Activated naive CD4-positive, alpha-beta T cell treated with anti-CD3 and anti-CD28 coated beads, Interleukin-2, amount 10 ng/mL, durations not matched to agents 7 days and 5 days (primary cell): Measurements from ENCODE around the gene FLYWCH2.

Experiments used
- CTCF ChIA-PET: fragments of 350-600 bp; sonication (Branson Sonifier 250); formaldehyde crosslinking; loops from one replicate; lab custom pipeline; 2021; ENCODE audit warnings: antibody characterized with exemption; lab: Charles Lee
- DNase-seq: peaks from one replicate; pipeline ENCODE4 v3.0.0-alpha.2; 2020
- H3K27ac Mint-ChIP-seq: one replicate; pipeline ENCODE4 v1.8.0; 2021; ENCODE audit warnings: mild to moderate bottlenecking, moderate library complexity, mixed read lengths
- H3K27me3 Mint-ChIP-seq: one replicate; pipeline ENCODE4 v1.8.0; 2021; ENCODE audit warnings: mild to moderate bottlenecking, mixed read lengths
- H3K36me3 Mint-ChIP-seq: one replicate; pipeline ENCODE4 v1.8.0; 2021; ENCODE audit warnings: mixed read lengths
- H3K4me1 Mint-ChIP-seq: one replicate; pipeline ENCODE4 v1.8.0; 2021; ENCODE audit warnings: mixed read lengths
- H3K4me3 Mint-ChIP-seq: one replicate; pipeline ENCODE4 v1.8.0; 2021; ENCODE audit warnings: mild to moderate bottlenecking, moderate library complexity, mixed read lengths
- H3K9me3 Mint-ChIP-seq: one replicate; pipeline ENCODE4 v1.8.0; 2021; ENCODE audit warnings: mixed read lengths

The FLYWCH2 gene

GRCh38 chr16:2858245-2859025, 24.6 kb upstream of the FLYWCH2 start:
- CTCF ChIA-PET = interaction anchor here (1.2 kb wide), 1 partner anchor 10 kb away, joined by 3 read pairs; no protein-coding TSS in a partner anchor
- DNase-seq = no peak
- Mint-ChIP-seq H3K27ac (no peak overlapping the region), H3K36me3 (peaks cover 4% of the 10 kb centered on the region), H3K4me1 (peaks cover 5% of the 10 kb centered on the region), H3K27me3 (peaks cover 55% of the 10 kb centered on the region), H3K9me3 (peaks cover 24% of the 10 kb centered on the region), H3K4me3 (no peak overlapping the region)

DNA sequence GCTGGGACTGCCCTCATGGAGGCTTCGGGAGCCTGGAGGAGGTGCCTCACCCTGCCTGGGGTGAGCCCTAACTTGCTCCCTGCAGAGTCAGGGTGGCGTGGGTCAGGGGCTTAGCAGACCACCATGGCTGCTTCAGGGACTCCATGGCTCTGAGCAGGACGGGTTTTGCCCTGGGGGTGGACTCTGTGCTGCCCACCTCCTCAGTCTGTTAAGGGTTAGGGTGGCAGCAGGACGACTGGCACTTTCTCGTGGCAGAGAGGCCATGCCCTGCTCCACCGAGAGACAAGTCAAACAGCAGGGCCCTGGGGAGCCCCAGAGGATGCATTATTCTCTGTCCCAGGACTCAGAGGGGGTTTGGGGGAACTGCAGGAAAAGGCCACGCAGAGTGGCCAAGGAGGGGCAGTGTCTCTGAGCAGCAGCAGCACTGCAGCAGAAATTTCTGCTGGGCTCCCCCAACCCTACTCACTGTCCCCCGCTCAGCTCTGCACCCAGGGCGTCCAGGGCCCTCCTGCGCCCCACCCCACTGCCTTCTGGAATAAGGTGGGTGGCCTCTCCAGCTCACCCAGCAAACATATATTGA, 23.2 kb upstream of the FLYWCH2 start:
- Mint-ChIP-seq H3K9me3 (peaks cover 14% of the 10 kb centered on the region), H3K36me3 (no peaks in the 10 kb centered on the region), H3K27ac (no peak overlapping the region), H3K4me3 (no peak overlapping the region), H3K4me1 (peaks cover 5% of the 10 kb centered on the region), H3K27me3 (peaks cover 50% of the 10 kb centered on the region)
- no peak for DNase-seq
- CTCF ChIA-PET = interaction anchor here (1.6 kb wide), 1 partner anchor 15 kb away, joined by 3 read pairs; no protein-coding TSS in a partner anchor

DNA sequence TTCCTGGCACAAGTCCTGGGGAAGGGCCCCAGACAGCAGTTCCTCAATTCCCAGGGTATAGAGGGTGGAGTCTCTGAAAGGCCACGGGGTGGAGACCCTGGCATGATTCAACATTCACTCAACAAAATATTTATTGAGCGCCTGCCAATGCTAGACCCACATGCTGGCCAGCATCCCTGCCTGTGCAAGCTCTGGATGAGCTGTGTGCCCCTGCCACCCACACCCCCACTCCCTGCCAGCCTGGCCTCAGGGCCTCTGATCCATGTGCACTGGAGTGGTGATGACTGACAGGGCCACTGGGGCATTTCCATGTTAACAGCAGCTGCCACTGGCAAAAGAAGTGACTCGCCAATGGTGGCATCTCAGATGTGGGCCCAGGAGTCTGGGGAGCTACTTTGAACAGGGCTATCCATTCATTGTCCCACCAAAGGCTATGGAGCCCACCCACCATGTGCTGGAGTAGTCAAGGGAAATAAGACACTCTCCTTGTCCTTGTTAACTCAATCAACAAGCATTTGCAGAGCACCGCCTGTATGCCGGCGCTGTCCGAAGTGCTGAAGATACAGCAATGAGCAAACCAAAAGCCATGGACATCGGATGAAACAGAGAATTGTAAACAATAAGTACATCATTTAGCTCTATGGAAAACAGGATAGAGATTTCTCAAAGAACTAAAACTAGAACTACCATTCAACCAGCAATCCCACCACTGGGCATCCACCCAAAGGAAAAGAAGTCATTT, 22.0 kb upstream of the FLYWCH2 start:
- Mint-ChIP-seq H3K27ac (no peak overlapping the region), H3K27me3 (peaks cover 49% of the 10 kb centered on the region), H3K9me3 (peaks cover 11% of the 10 kb centered on the region), H3K4me1 (peaks cover 5% of the 10 kb centered on the region), H3K4me3 (no peak overlapping the region), H3K36me3 (no peaks in the 10 kb centered on the region)
- DNase-seq = peak; percentile 64
- CTCF ChIA-PET = interaction anchor here (0.7 to 1.6 kb wide), 2 partner anchors 12 to 16 kb away, joined by 3 read pairs; no protein-coding TSS in a partner anchor

DNA sequence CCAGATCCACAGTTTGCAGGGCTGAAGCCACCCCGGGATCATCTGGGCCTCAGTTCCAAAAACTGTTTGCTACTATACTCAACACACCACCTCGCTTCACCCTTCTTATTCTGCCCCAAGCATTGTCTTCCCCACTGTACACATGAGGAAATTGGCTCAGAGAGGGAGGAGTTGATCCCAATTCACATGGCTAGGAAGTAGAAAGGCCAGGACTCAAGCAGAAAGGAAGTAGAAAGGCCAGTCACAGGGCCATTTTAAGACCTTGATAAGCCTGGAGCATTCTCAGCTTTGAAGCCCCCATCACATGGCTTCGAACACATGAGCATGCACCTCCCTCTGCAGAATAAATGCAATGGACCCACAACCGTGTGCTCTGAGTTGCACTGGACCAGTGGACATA, 17.4 kb upstream of the FLYWCH2 start:
- Mint-ChIP-seq H3K27ac (no peak overlapping the region), H3K4me1 (peaks cover 19% of the 10 kb centered on the region)

GRCh38 chr16:2866431-2866830, 16.6 kb upstream of the FLYWCH2 start:
- H3K4me1 Mint-ChIP-seq = peaks cover 19% of the 10 kb centered on the region
- CTCF ChIA-PET = interaction anchor here (1.1 to 1.8 kb wide), 5 partner anchors 21 to 61 kb away, joined by 4 to 5 read pairs (median 4); no protein-coding TSS in a partner anchor
- no peak for DNase-seq
- no peak overlapping the region for H3K4me3 Mint-ChIP-seq
- H3K36me3 Mint-ChIP-seq = no peaks in the 10 kb centered on the region
- peaks cover 1% of the 10 kb centered on the region for H3K9me3 Mint-ChIP-seq
- H3K27ac Mint-ChIP-seq = no peak overlapping the region
- peaks cover 32% of the 10 kb centered on the region for H3K27me3 Mint-ChIP-seq

More for the DNA sequence above, 17.4 kb upstream of the FLYWCH2 start:
- DNase-seq = no peak
- Mint-ChIP-seq H3K9me3 (peaks cover 7% of the 10 kb centered on the region), H3K36me3 (no peaks in the 10 kb centered on the region), H3K4me3 (no peak overlapping the region), H3K27me3 (peaks cover 31% of the 10 kb centered on the region)
- CTCF ChIA-PET = interaction anchor here (1.1 to 1.8 kb wide), 5 partner anchors 20 to 61 kb away, joined by 4 to 5 read pairs (median 4); no protein-coding TSS in a partner anchor

- H3K27ac Mint-ChIP-seq = peak overlapping the region; percentile 78
- H3K9me3 Mint-ChIP-seq = no peaks in the 10 kb centered on the region
- H3K4me3 Mint-ChIP-seq = peak overlapping the region; percentile 80
- peaks cover 44% of the 10 kb centered on the region for H3K27me3 Mint-ChIP-seq
- CTCF ChIA-PET = interaction anchor here (0.9 to 6.9 kb wide), 11 partner anchors 9 to 59 kb away, joined by 3 to 95 read pairs (median 5); partner anchors contain the start of genes FLYWCH2, PRSS22 and ZG16B
- H3K4me1 Mint-ChIP-seq = peaks cover 19% of the 10 kb centered on the region
- no peak for DNase-seq
- H3K36me3 Mint-ChIP-seq = no peaks in the 10 kb centered on the region
Measured at GRCh38 chr16:2867661-2867986, 15.4 kb upstream of the FLYWCH2 start.

- Mint-ChIP-seq H3K4me1 (peaks cover 19% of the 10 kb centered on the region), H3K27me3 (peaks cover 45% of the 10 kb centered on the region), H3K9me3 (no peaks in the 10 kb centered on the region), H3K36me3 (no peaks in the 10 kb centered on the region), H3K27ac (peak overlapping the region; percentile 78), H3K4me3 (peak overlapping the region; percentile 80)
- DNase-seq = peak; percentile 95
- CTCF ChIA-PET = interaction anchor here (0.7 to 6.9 kb wide), 14 partner anchors 10 to 149 kb away, joined by 3 to 95 read pairs (median 4); partner anchors contain the start of genes FLYWCH1, FLYWCH2, PRSS22 and ZG16B
Measured at GRCh38 chr16:2867987-2868789, 14.8 kb upstream of the FLYWCH2 start.

- Mint-ChIP-seq H3K4me3 (no peak overlapping the region), H3K36me3 (no peaks in the 10 kb centered on the region), H3K9me3 (no peaks in the 10 kb centered on the region), H3K27ac (no peak overlapping the region), H3K27me3 (peaks cover 61% of the 10 kb centered on the region), H3K4me1 (peaks cover 20% of the 10 kb centered on the region)
- CTCF ChIA-PET = interaction anchor here (0.7 to 6.9 kb wide), 4 partner anchors 11 to 55 kb away, joined by 3 to 95 read pairs (median 7); partner anchors contain the start of gene FLYWCH2
- DNase-seq = no peak
Measured at GRCh38 chr16:2871926-2872325, 11.1 kb upstream of the FLYWCH2 start.

DNA sequence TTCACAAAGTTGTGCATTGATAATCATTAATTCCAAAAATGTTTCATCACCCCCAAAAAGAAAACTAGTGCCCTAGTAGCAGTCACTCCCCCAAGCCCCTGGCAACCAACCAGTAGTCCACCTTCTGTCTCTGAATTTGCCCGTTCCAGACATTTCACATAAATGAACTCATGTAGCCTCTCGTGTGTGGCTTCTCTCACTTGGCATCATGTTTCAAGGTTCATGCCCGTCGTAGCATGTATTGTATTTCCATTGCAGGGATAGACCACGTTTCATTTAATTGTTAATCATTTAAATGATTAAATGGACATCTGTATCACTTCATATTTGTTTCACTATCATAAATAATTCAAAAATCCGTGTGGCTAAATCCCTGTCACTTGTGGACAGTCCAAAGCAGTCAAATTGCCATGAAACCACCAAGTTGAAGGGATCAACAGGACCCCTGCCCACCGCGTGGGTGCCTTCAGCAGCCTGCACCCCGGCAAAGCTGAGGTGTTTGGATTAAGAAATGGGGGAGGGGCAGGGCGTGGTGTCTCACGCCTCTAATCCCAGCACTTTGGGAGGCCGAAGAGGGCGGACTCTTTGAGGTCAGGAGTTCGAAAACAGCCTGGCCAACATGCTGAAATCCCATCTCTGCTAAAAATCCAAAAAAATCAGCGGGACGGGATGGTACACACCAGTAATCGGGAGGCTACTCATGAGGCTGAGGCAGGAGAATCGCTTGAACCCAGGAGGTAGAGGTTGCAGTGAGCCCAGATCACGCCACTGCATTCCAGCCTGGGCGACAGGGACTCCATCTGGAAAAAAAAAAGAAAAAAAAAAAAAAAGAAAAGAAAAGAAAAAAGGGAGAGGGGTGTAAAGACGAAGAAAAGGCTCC, 8.7 kb upstream of the FLYWCH2 start:
- Mint-ChIP-seq H3K27me3 (peaks cover 52% of the 10 kb centered on the region), H3K4me1 (peaks cover 6% of the 10 kb centered on the region), H3K27ac (no peak overlapping the region), H3K4me3 (no peak overlapping the region), H3K9me3 (no peaks in the 10 kb centered on the region), H3K36me3 (no peaks in the 10 kb centered on the region)
- DNase-seq = no peak
- CTCF ChIA-PET = interaction anchor here (0.6 to 2.5 kb wide), 6 partner anchors 9 to 38 kb away, joined by 3 to 12 read pairs (median 6); partner anchors contain the start of genes FLYWCH1 and FLYWCH2

DNA sequence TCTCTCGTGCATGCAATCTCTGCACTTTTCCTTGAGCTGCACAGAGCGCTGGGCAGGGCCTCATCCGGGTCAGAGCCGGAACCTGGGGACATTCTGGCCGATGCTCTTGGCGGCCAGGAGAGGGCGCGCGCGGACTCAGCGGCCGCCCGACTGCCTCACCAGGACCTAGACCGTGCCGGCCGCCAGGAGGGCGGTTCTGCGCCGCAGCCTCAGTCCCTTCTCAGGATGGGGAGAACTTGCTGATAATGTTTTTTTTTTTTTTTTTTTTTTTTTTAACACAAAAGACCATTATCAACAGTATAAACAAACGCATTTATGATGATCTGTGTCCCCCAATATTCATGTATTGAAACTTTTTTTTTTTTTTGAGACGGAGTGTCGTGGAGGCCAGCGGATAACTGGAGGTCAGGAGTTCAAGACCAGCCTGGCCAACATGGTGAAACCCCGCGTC, 8.1 kb upstream of the FLYWCH2 start:
- DNase-seq = peak; percentile 77
- Mint-ChIP-seq H3K4me1 (peaks cover 6% of the 10 kb centered on the region), H3K9me3 (peaks cover 5% of the 10 kb centered on the region), H3K36me3 (no peaks in the 10 kb centered on the region), H3K27me3 (peaks cover 52% of the 10 kb centered on the region), H3K27ac (no peak overlapping the region), H3K4me3 (no peak overlapping the region)
- CTCF ChIA-PET = interaction anchor here (0.6 to 2.5 kb wide), 6 partner anchors 8 to 37 kb away, joined by 3 to 12 read pairs (median 6); partner anchors contain the start of genes FLYWCH1 and FLYWCH2

DNA sequence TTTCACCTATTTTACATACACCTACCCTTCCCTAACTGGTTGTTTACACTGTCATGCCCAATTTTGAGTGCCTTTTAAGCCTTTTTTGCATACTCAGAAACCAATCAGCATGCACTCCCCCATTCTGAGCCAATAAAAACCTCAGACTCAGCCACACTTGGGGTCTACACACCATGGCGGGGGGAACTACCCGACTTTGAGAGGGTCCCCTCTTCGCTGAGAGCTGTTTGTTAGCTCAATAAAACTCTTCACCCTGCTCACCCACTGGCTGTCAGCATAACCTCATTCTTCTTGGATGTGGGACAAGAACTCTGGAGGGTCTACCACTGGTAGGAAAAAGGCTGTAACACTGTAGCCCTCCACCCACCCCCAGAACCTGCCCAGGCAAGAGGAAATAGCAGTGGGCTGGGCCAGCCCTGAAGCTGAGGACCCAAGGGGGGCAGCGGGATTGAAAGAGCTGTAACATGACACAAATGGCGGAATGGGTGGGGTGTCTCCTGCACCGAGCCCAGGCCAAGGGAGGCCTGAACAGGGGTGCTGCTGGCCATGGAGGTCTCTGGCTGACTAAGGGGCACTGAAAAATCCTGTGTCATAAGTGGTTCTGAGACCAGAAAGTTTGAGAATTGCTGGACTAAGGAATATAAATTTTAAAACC, 3.0 kb upstream of the FLYWCH2 start:
- Mint-ChIP-seq H3K4me3 (no peak overlapping the region), H3K4me1 (peaks cover 15% of the 10 kb centered on the region), H3K9me3 (peaks cover 7% of the 10 kb centered on the region), H3K27ac (no peak overlapping the region), H3K27me3 (peaks cover 17% of the 10 kb centered on the region), H3K36me3 (no peaks in the 10 kb centered on the region)
- CTCF ChIA-PET = interaction anchor here (2.6 kb wide), 1 partner anchor 40 kb away, joined by 10 read pairs; no protein-coding TSS in a partner anchor
- DNase-seq = no peak
